ENCODE results near the gene PTPRG. TPM values are rescaled to one million over a fixed set of nuclear protein-coding genes. Genes with fewer than 3 reads are reported as not detected.

PTPRG gene
- polyA plus RNA-seq, 1 donor (not counting 4 experiments of a cell fraction or from before 2014, with no cell fraction given): 12.1 TPM

GRCh38 chr3:61608711-61609110 lies 47.3 kb downstream of the PTPRG start:
- dilution Hi-C loops (cut with MboI; ENCODE audit: extremely low pct_ligation_motif_present, low sequenced_read_pairs): no loop called here

GRCh38 chr3:61610316-61610715 lies 48.9 kb downstream of the PTPRG start:
- Histone ChIP-seq H3K9ac (ENCODE audit: control insufficient read depth, extremely low read depth, insufficient read depth, low read length) (no peak overlapping the region), H3K79me2 (ENCODE audit: control insufficient read depth, insufficient read depth, low read length) (peaks cover 3% of the 10 kb centered on the region), H2AFZ (ENCODE audit: control insufficient read depth, low read length) (no peak overlapping the region), H3K9me1 (ENCODE audit: control insufficient read depth, extremely low read depth, insufficient read depth, low read length) (no peaks in the 10 kb centered on the region), H3K9me3 (ENCODE audit: control insufficient read depth, low read depth, low read length) (no peaks in the 10 kb centered on the region), H3K36me3 (ENCODE audit: control insufficient read depth in 2 of 2, extremely low read depth in 1 of 2, insufficient read depth in 2 of 2, low read length in 2 of 2) (peaks cover 0 to 1% of the 10 kb centered on the region in 2 experiments), H3K4me1 (ENCODE audit: control insufficient read depth, extremely low read depth, insufficient read depth, low read length) (no peaks in the 10 kb centered on the region), H4K20me1 (ENCODE audit: control insufficient read depth, extremely low read depth, insufficient read depth, low read length) (no peaks in the 10 kb centered on the region), H3K4me2 (ENCODE audit: control insufficient read depth, extremely low read depth, insufficient read depth, low read depth, low read length) (no peak overlapping the region), H3K27me3 (ENCODE audit: control insufficient read depth, extremely low read depth, insufficient read depth, low read length) (no peaks in the 10 kb centered on the region), H3K4me3 (ENCODE audit: control insufficient read depth in 2 of 3, extremely low read depth in 1 of 3, insufficient read depth in 2 of 3, low read depth in 1 of 3, low read length in 3 of 3) (no peak overlapping the region), H3K27ac (ENCODE audit: control insufficient read depth, insufficient read depth, low read length) (no peak overlapping the region)
- dilution Hi-C loops (cut with MboI; ENCODE audit: extremely low pct_ligation_motif_present, low sequenced_read_pairs): no loop called here
- FAIRE-seq (no peak), DNase-seq (ENCODE audit: low read depth, low spot score) (no peak)
- TF ChIP-seq, protein P1, sequence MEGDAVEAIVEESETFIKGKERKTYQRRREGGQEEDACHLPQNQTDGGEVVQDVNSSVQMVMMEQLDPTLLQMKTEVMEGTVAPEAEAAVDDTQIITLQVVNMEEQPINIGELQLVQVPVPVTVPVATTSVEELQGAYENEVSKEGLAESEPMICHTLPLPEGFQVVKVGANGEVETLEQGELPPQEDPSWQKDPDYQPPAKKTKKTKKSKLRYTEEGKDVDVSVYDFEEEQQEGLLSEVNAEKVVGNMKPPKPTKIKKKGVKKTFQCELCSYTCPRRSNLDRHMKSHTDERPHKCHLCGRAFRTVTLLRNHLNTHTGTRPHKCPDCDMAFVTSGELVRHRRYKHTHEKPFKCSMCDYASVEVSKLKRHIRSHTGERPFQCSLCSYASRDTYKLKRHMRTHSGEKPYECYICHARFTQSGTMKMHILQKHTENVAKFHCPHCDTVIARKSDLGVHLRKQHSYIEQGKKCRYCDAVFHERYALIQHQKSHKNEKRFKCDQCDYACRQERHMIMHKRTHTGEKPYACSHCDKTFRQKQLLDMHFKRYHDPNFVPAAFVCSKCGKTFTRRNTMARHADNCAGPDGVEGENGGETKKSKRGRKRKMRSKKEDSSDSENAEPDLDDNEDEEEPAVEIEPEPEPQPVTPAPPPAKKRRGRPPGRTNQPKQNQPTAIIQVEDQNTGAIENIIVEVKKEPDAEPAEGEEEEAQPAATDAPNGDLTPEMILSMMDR (optimal IDR thresholded peaks at IDR 0.05 in 1 of 3, IDR thresholded peaks at IDR 0.05 in 1 of 3, conservative IDR thresholded peaks at IDR 0.05 in 1 of 3; ENCODE audit: extremely low read depth in 1 of 3, insufficient read depth in 2 of 3, low read length in 3 of 3): no peak
- TF ChIP-seq EZH2 (IDR thresholded peaks at IDR 0.05; ENCODE audit: low read length): no peak

More at GRCh38 chr3:61608711-61609110, 47.3 kb downstream of the PTPRG start:
- Histone ChIP-seq H3K27ac (ENCODE audit: control insufficient read depth, insufficient read depth, low read length) (no peak overlapping the region), H3K9ac (ENCODE audit: control insufficient read depth, extremely low read depth, insufficient read depth, low read length) (no peak overlapping the region), H2AFZ (ENCODE audit: control insufficient read depth, low read length) (no peak overlapping the region), H3K4me3 (ENCODE audit: control insufficient read depth in 2 of 3, extremely low read depth in 1 of 3, insufficient read depth in 2 of 3, low read depth in 1 of 3, low read length in 3 of 3) (no peak overlapping the region), H3K36me3 (ENCODE audit: control insufficient read depth in 2 of 2, extremely low read depth in 1 of 2, insufficient read depth in 2 of 2, low read length in 2 of 2) (peaks cover 0 to 1% of the 10 kb centered on the region in 2 experiments), H3K4me2 (ENCODE audit: control insufficient read depth, extremely low read depth, insufficient read depth, low read depth, low read length) (no peak overlapping the region), H3K4me1 (ENCODE audit: control insufficient read depth, extremely low read depth, insufficient read depth, low read length) (no peaks in the 10 kb centered on the region), H3K9me1 (ENCODE audit: control insufficient read depth, extremely low read depth, insufficient read depth, low read length) (no peaks in the 10 kb centered on the region), H3K79me2 (ENCODE audit: control insufficient read depth, insufficient read depth, low read length) (peaks cover 5% of the 10 kb centered on the region), H3K27me3 (ENCODE audit: control insufficient read depth, extremely low read depth, insufficient read depth, low read length) (no peaks in the 10 kb centered on the region), H3K9me3 (ENCODE audit: control insufficient read depth, low read depth, low read length) (no peaks in the 10 kb centered on the region), H4K20me1 (ENCODE audit: control insufficient read depth, extremely low read depth, insufficient read depth, low read length) (no peaks in the 10 kb centered on the region)
- FAIRE-seq: no peak
- no peak for DNase-seq (ENCODE audit: low read depth, low spot score)
- TF ChIP-seq, protein P1 (optimal IDR thresholded peaks at IDR 0.05 in 1 of 3, IDR thresholded peaks at IDR 0.05 in 1 of 3, conservative IDR thresholded peaks at IDR 0.05 in 1 of 3; ENCODE audit: extremely low read depth in 1 of 3, insufficient read depth in 2 of 3, low read length in 3 of 3): no peak
- TF ChIP-seq EZH2 (IDR thresholded peaks at IDR 0.05; ENCODE audit: low read length): no peak

Data from keratinocyte (primary cell).